ENCODE results near the gene MBTD1. TPM values are rescaled to one million over a fixed set of nuclear protein-coding genes. Genes with fewer than 3 reads are reported as not detected.
"Not testable (repeated sequence)": the region's sequence is repeated elsewhere in the genome, so short reads cannot be mapped to it uniquely, and the experiment has no call there.

MBTD1 gene
- total RNA-seq (2014; rRNA removed; shearing (Covaris generic)) (4.8 and 5.4 TPM in 2 replicates), polyA plus RNA-seq (2016; fragmentation: Nextera tagmentation; extraction: Ambion mirVana) (1.3 and 1.6 TPM in 2 replicates)

GRCh38 chr17:51259564-51260236, at the start of gene MBTD1:
Gene MBTD1 (minus strand): TSS chr17:51260049. CDS start chr17:51225161, 34,888 bp downstream.
- Histone ChIP-seq H2AFZ (peak within 1 kb of the TSS; percentile 84), H3K79me2 (ENCODE audit: insufficient read depth) (peaks cover 90% of the 10 kb centered on the region), H3K27me3 (replicated peaks; ENCODE audit: insufficient read depth) (no peaks in the 10 kb centered on the region), H4K20me1 (ENCODE audit: insufficient read depth) (no peaks in the 10 kb centered on the region; the same call in 1 of the 2 replicates), H3K9ac (peak within 1 kb of the TSS; percentile 96), H3K9me2 (ENCODE audit: insufficient read depth) (no peaks in the 10 kb centered on the region), H3K4me1 (ENCODE audit: insufficient read depth) (peaks cover 44% of the 10 kb centered on the region), H3F3A (ENCODE audit: insufficient read depth) (peaks cover 43% of the 10 kb centered on the region), H3K9me3 (ENCODE audit: low read depth) (no peaks in the 10 kb centered on the region), H3K4me3 (peak within 1 kb of the TSS; percentile 92), H3K36me3 (ENCODE audit: low read depth) (peaks cover 5% of the 10 kb centered on the region; the same call in 1 of the 2 replicates), H3K4me2 (ENCODE audit: unreplicated experiment) (peak within 1 kb of the TSS; percentile 94), H3K27ac (peak within 1 kb of the TSS; percentile 98)
- peak; percentile 92 for DNase-seq
- WGBS, 2 experiments (ENCODE audit: low coverage in 1 of 2, low lambda C conversion rate in 2 of 2, missing lambda C conversion rate in 2 of 2) = 1% methylated on average over 25 to 36 of the region's 42 CpGs
- in situ Hi-C loops (cut with MboI) = no loop called here
- TF ChIP-seq EZH2 (IDR thresholded peaks at IDR 0.05; ENCODE audit: insufficient read depth, poor library complexity, severe bottlenecking) = no peak
- TF ChIP-seq EZH2phosphoT487 (IDR thresholded peaks at IDR 0.05; ENCODE audit: insufficient read depth, low read depth) = no peak

GRCh38 chr17:51305182-51305581, 45.3 kb upstream of the MBTD1 start:
- Histone ChIP-seq H3K9ac (no peak overlapping the region), H3K4me1 (ENCODE audit: insufficient read depth) (no peaks in the 10 kb centered on the region), H3F3A (ENCODE audit: insufficient read depth) (no peaks in the 10 kb centered on the region), H3K4me3 (no peak overlapping the region), H2AFZ (no peak overlapping the region), H3K36me3 (ENCODE audit: low read depth) (no peaks in the 10 kb centered on the region), H3K4me2 (ENCODE audit: unreplicated experiment) (no peak overlapping the region), H3K9me2 (ENCODE audit: insufficient read depth) (no peaks in the 10 kb centered on the region), H3K27ac (no peak overlapping the region), H3K27me3 (replicated peaks; ENCODE audit: insufficient read depth) (no peaks in the 10 kb centered on the region), H3K9me3 (ENCODE audit: low read depth) (no peaks in the 10 kb centered on the region), H4K20me1 (ENCODE audit: insufficient read depth) (no peaks in the 10 kb centered on the region), H3K79me2 (ENCODE audit: insufficient read depth) (no peaks in the 10 kb centered on the region)
- TF ChIP-seq EZH2 (IDR thresholded peaks at IDR 0.05; ENCODE audit: insufficient read depth, poor library complexity, severe bottlenecking) = no peak
- no peak for TF ChIP-seq EZH2phosphoT487 (IDR thresholded peaks at IDR 0.05; ENCODE audit: insufficient read depth, low read depth)
- WGBS, 2 experiments (ENCODE audit: low coverage in 1 of 2, low lambda C conversion rate in 2 of 2, missing lambda C conversion rate in 2 of 2) = 94 to 95% methylated on average over 9 of the region's 9 CpGs
- DNase-seq = no peak
- in situ Hi-C loops (cut with MboI) = loop anchor here (25.0 kb wide), 1 partner anchor 232 kb away; no protein-coding TSS in a partner anchor

- Histone ChIP-seq H3K79me2 (ENCODE audit: insufficient read depth) (no peaks in the 10 kb centered on the region), H4K20me1 (ENCODE audit: insufficient read depth) (no peaks in the 10 kb centered on the region), H3K4me3 (no peak overlapping the region), H3K27me3 (replicated peaks; ENCODE audit: insufficient read depth) (no peaks in the 10 kb centered on the region), H3K9ac (no peak overlapping the region), H3K9me2 (ENCODE audit: insufficient read depth) (no peaks in the 10 kb centered on the region), H3F3A (ENCODE audit: insufficient read depth) (0 out of 2 replicates have a peak, but pooled peaks cover 4% of the 10 kb centered on the region), H3K9me3 (ENCODE audit: low read depth) (no peaks in the 10 kb centered on the region), H3K27ac (no peak overlapping the region), H3K36me3 (ENCODE audit: low read depth) (peaks cover 6% of the 10 kb centered on the region; the same call in 1 of the 2 replicates), H3K4me1 (ENCODE audit: insufficient read depth) (no peaks in the 10 kb centered on the region), H3K4me2 (ENCODE audit: unreplicated experiment) (no peak overlapping the region), H2AFZ (no peak overlapping the region)
- DNase-seq = no peak
- WGBS, 2 experiments (ENCODE audit: low coverage in 1 of 2, low lambda C conversion rate in 2 of 2, missing lambda C conversion rate in 2 of 2) = 78 to 79% methylated on average over 4 of the region's 4 CpGs
- in situ Hi-C loops (cut with MboI) = loop anchor here (25.0 kb wide), 1 partner anchor 237 kb away; no protein-coding TSS in a partner anchor
- no peak for TF ChIP-seq EZH2 (IDR thresholded peaks at IDR 0.05; ENCODE audit: insufficient read depth, poor library complexity, severe bottlenecking)
- TF ChIP-seq EZH2phosphoT487 (IDR thresholded peaks at IDR 0.05; ENCODE audit: insufficient read depth, low read depth) = no peak
These were observed 40.0 kb upstream of the MBTD1 start for GRCh38 chr17:51299859-51300258.

GRCh38 chr17:51298508-51299371, 38.9 kb upstream of the MBTD1 start:
- H3K79me2 ChIP-seq (ENCODE audit: insufficient read depth) = no peaks in the 10 kb centered on the region
- no peaks in the 10 kb centered on the region for H3K4me1 ChIP-seq (ENCODE audit: insufficient read depth)
- in situ Hi-C loops (cut with MboI) = no loop called here
- H3K9ac ChIP-seq = no peak overlapping the region
- DNase-seq = peak; percentile 70
- no peaks in the 10 kb centered on the region for H3K27me3 ChIP-seq (replicated peaks; ENCODE audit: insufficient read depth)
- no peak overlapping the region for H3K4me3 ChIP-seq
- no peaks in the 10 kb centered on the region for H4K20me1 ChIP-seq (ENCODE audit: insufficient read depth)
- H3K4me2 ChIP-seq (ENCODE audit: unreplicated experiment) = no peak overlapping the region
- peaks cover 9% of the 10 kb centered on the region; the same call in 1 of the 2 replicates for H3K36me3 ChIP-seq (ENCODE audit: low read depth)
- WGBS, 2 experiments (ENCODE audit: low coverage in 1 of 2, low lambda C conversion rate in 2 of 2, missing lambda C conversion rate in 2 of 2) = 73 to 76% methylated on average over 10 of the region's 10 CpGs
- no peaks in the 10 kb centered on the region for H3K9me3 ChIP-seq (ENCODE audit: low read depth)
- no peak for TF ChIP-seq EZH2 (IDR thresholded peaks at IDR 0.05; ENCODE audit: insufficient read depth, poor library complexity, severe bottlenecking)
- no peak for TF ChIP-seq EZH2phosphoT487 (IDR thresholded peaks at IDR 0.05; ENCODE audit: insufficient read depth, low read depth)
- no peaks in the 10 kb centered on the region for H3K9me2 ChIP-seq (ENCODE audit: insufficient read depth)
- 0 out of 2 replicates have a peak, but pooled peaks cover 4% of the 10 kb centered on the region for H3F3A ChIP-seq (ENCODE audit: insufficient read depth)
- H2AFZ ChIP-seq = no peak overlapping the region
- H3K27ac ChIP-seq = no peak overlapping the region

- in situ Hi-C loops (cut with MboI) = not testable (repeated sequence)
- peaks cover 21% of the 10 kb centered on the region; the same call in 1 of the 2 replicates for H3K36me3 ChIP-seq (ENCODE audit: low read depth)
These were observed 34.5 kb upstream of the MBTD1 start for GRCh38 chr17:51294338-51294737.

More at GRCh38 chr17:51294338-51294737, 34.5 kb upstream of the MBTD1 start:
- not testable (repeated sequence) for H3K4me3 ChIP-seq; DNase-seq; H3K4me1 ChIP-seq (ENCODE audit: insufficient read depth); H3K9me3 ChIP-seq (ENCODE audit: low read depth); H3K9ac ChIP-seq; H3K27ac ChIP-seq; H3K79me2 ChIP-seq (ENCODE audit: insufficient read depth); H3K4me2 ChIP-seq (ENCODE audit: unreplicated experiment); H3K27me3 ChIP-seq (replicated peaks; ENCODE audit: insufficient read depth); H3F3A ChIP-seq (ENCODE audit: insufficient read depth); H3K9me2 ChIP-seq (ENCODE audit: insufficient read depth); H4K20me1 ChIP-seq (ENCODE audit: insufficient read depth); H2AFZ ChIP-seq
- 94 to 96% methylated on average over 2 of the region's 2 CpGs for WGBS, 2 experiments (ENCODE audit: low coverage in 1 of 2, low lambda C conversion rate in 2 of 2, missing lambda C conversion rate in 2 of 2)
